PC-3 (cell line): ENCODE data around the gene TRIM28. TPM values are rescaled to one million over a fixed set of nuclear protein-coding genes. Genes with fewer than 3 reads are reported as not detected.
"Not testable (repeated sequence)": the region's sequence is repeated elsewhere in the genome, so short reads cannot be mapped to it uniquely, and the experiment has no call there.

ENCODE experiments used
- ATAC-seq: fragments of 200-7000 bp; cut with Tn5 transposase; 2 replicates; pipeline ENCODE4 v1.9.1; 2020; ENCODE audit warnings: mild to moderate bottlenecking, moderate library complexity
- BruUV-seq: library from RNA; stranded (reverse); fragments of 400-500 nt; replicated peaks from 2 replicates; lab custom pipeline; 2021; lab: Mats Ljungman, UMichigan
- CTCF ChIA-PET: fragments of 300-600 bp; sonication (Branson Sonifier 250); formaldehyde crosslinking; loops from one replicate; lab custom pipeline; 2022; ENCODE audit warnings: antibody characterized with exemption; lab: Charles Lee
- POLR2A ChIA-PET: fragments of 300-600 bp; sonication (Branson Sonifier 250); formaldehyde crosslinking; loops from one replicate; lab custom pipeline; 2022; ENCODE audit warnings: antibody characterized with exemption; ENCODE audit not compliant: unreplicated experiment; lab: Charles Lee
- DNase-seq: peaks from one replicate; pipeline ENCODE4 v3.0.0-alpha.2; 2015
- H2AFZ ChIP-seq: fragments of 300-600 bp; sonication (generic); 2 replicates; pipeline ENCODE4 v1.6.0; 2016; ENCODE audit warnings: antibody characterized with exemption, low read length
- H3F3A ChIP-seq: fragments of 300-600 bp; sonication (generic); one replicate; pipeline ENCODE4 v1.6.0; 2017; ENCODE audit warnings: antibody characterized with exemption, low read length, control low read depth, mild to moderate bottlenecking; ENCODE audit not compliant: unreplicated experiment
- H3K27ac ChIP-seq: fragments of 300-600 bp; sonication (generic); 2 replicates; pipeline ENCODE4 v1.5.1; 2016; ENCODE audit warnings: mild to moderate bottlenecking, low read length
- H3K27me3 ChIP-seq: fragments of 300-600 bp; sonication (generic); 2 replicates; pipeline ENCODE4 v1.6.1; 2016; ENCODE audit warnings: low read length, mixed read lengths
- H3K36me3 ChIP-seq: fragments of 300-600 bp; sonication (generic); 2 replicates; pipeline ENCODE4 v1.6.1; 2016; ENCODE audit warnings: low read depth, mixed run types, low read length, mixed read lengths
- H3K4me1 ChIP-seq: fragments of 300-600 bp; sonication (generic); 2 replicates; pipeline ENCODE4 v1.5.1; 2016; ENCODE audit warnings: low read length; ENCODE audit not compliant: insufficient read depth
- H3K4me2 ChIP-seq: fragments of 300-600 bp; sonication (generic); 2 replicates; pipeline ENCODE4 v1.6.0; 2016; ENCODE audit warnings: low read length
- H3K4me3 ChIP-seq: fragments of 300-600 bp; sonication (generic); 2 replicates; pipeline ENCODE4 v1.5.1; 2016; ENCODE audit warnings: mild to moderate bottlenecking, low read length, mixed read lengths
- H3K79me2 ChIP-seq: fragments of 300-600 bp; sonication (generic); 2 replicates; pipeline ENCODE4 v1.6.1; 2017; ENCODE audit warnings: low read length, mixed read lengths
- H3K9ac ChIP-seq: fragments of 300-600 bp; sonication (generic); 2 replicates; pipeline ENCODE4 v1.6.0; 2016; ENCODE audit warnings: mild to moderate bottlenecking, low read length
- H3K9me2 ChIP-seq: fragments of 300-600 bp; sonication (generic); replicated peaks from 2 replicates; pipeline ENCODE4 v1.6.1; 2016; ENCODE audit warnings: mixed run types, low read length, mixed read lengths
- H3K9me3 ChIP-seq: fragments of 300-600 bp; sonication (generic); 2 replicates; pipeline ENCODE4 v1.6.1; 2016; ENCODE audit warnings: low read length, mixed read lengths
- H4K20me1 ChIP-seq: fragments of 300-600 bp; sonication (generic); 2 replicates; pipeline ENCODE4 v1.6.1; 2016; ENCODE audit warnings: low read length, mixed read lengths
- EZH2 ChIP-seq: fragments of 300-600 bp; sonication (generic); IDR thresholded peaks from one replicate; pipeline ENCODE4 v1.6.1; 2017; ENCODE audit warnings: antibody characterized with exemption, mild to moderate bottlenecking, low read length; ENCODE audit not compliant: unreplicated experiment
- EZH2phosphoT487 ChIP-seq: fragments of 300-600 bp; sonication (generic); IDR thresholded peaks from 2 replicates; pipeline ENCODE4 v1.6.1; 2018; ENCODE audit warnings: mild to moderate bottlenecking, antibody characterized with exemption, low read length, borderline replicate concordance
- intact Hi-C: fragments of 100-400 bp; cut with micrococcal nuclease; formaldehyde crosslinking; loops from 2 replicates; pipeline ENCODE4 v1.9.0; 2023
- total RNA-seq: library from RNA; depleted of rRNA; stranded (reverse); fragments of >200 nt; gene quantifications from 2 replicates; pipeline ENCODE4 v1.2.3, GENCODE V29; 2014
- TF ChIP-seq, protein P1 (sequence below): fragments of 300-600 bp; sonication (generic); conservative IDR thresholded peaks from 2 replicates; pipeline ENCODE4 v1.5.1; 2017; ENCODE audit warnings: antibody characterized with exemption, low read depth, mild to moderate bottlenecking, low read length

The TRIM28 gene
- total RNA-seq, 1 experiment from 2014 or later, result 1,169 TPM

DNA sequence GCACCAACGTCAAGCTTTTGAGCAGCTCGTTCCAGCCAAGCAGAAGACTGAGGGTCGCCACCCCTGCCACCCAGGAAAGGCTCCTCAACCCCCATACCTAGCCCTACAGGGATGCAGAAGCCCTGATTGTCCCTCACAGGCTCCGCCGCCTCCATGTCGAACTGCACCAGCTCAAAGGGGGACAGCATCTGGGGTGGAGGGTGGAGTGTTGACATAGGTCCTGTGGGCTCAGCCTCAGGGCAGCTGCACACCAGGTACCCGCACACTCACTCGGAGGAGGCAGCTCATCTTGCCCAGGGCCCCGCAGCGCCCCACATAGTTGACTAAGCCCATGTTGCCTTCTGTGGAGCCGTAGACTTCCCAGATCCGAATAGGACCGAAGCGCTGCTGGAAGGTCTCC, 43.6 kb upstream of the TRIM28 start:
- Histone ChIP-seq H4K20me1 (no peaks in the 10 kb centered on the region), H3K9ac (no peak overlapping the region), H3K4me2 (no peak overlapping the region), H3K27ac (no peak overlapping the region), H3F3A (no peaks in the 10 kb centered on the region), H3K9me3 (no peaks in the 10 kb centered on the region), H3K79me2 (peaks cover 26% of the 10 kb centered on the region), H3K27me3 (no peaks in the 10 kb centered on the region), H3K4me1 (peaks cover 21% of the 10 kb centered on the region), H2AFZ (no peak overlapping the region), H3K9me2 (no peaks in the 10 kb centered on the region), H3K36me3 (no peaks in the 10 kb centered on the region), H3K4me3 (no peak overlapping the region)
- CTCF ChIA-PET, result interaction anchor here (0.6 kb wide), 1 partner anchor 81 kb away, joined by 3 read pairs; no protein-coding TSS in a partner anchor
- TF ChIP-seq, protein P1, sequence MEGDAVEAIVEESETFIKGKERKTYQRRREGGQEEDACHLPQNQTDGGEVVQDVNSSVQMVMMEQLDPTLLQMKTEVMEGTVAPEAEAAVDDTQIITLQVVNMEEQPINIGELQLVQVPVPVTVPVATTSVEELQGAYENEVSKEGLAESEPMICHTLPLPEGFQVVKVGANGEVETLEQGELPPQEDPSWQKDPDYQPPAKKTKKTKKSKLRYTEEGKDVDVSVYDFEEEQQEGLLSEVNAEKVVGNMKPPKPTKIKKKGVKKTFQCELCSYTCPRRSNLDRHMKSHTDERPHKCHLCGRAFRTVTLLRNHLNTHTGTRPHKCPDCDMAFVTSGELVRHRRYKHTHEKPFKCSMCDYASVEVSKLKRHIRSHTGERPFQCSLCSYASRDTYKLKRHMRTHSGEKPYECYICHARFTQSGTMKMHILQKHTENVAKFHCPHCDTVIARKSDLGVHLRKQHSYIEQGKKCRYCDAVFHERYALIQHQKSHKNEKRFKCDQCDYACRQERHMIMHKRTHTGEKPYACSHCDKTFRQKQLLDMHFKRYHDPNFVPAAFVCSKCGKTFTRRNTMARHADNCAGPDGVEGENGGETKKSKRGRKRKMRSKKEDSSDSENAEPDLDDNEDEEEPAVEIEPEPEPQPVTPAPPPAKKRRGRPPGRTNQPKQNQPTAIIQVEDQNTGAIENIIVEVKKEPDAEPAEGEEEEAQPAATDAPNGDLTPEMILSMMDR, result no peak
- no peak for TF ChIP-seq EZH2
- TF ChIP-seq EZH2phosphoT487, result no peak
- ATAC-seq (no peak), DNase-seq (no peak)
- POLR2A ChIA-PET, result no interaction called here
- intact Hi-C loops, result no loop called here
- BruUV-seq, result no TSS peak

DNA sequence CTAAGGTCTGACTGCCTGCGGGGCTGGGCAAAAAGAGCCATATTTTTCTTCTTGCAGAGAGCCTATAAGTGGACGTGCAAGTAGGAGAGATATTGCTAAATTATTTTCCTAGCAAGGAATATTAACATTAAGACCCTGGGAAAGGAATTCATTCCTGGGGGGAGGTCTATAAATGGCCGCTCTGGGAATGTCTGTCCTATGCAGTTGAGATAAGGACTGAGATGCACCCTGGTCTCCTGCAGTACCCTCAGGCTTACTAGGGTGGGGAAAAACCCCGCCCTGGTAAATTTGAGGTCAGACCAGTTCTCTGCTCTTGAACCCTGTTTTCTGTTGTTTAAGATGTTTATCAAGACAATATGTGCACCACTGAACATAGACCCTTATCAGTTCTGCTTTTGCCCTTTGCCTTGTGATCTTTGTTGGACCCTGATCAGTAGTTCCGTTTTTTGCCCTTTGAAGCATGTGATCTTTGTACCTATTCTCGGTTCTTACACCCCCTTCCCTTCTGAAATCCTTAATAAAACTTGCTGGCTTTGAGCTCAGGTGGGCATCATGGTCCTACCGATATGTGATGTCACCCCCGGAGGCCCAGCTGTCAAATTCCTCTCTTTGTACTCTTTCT, 36.2 kb upstream of the TRIM28 start:
- H3K9me2 ChIP-seq, ATAC-seq, H3F3A ChIP-seq, H2AFZ ChIP-seq, H3K27ac ChIP-seq, H3K4me1 ChIP-seq, H3K36me3 ChIP-seq, H3K27me3 ChIP-seq, CTCF ChIA-PET, H3K4me2 ChIP-seq, H3K79me2 ChIP-seq, POLR2A ChIA-PET, H3K9ac ChIP-seq, BruUV-seq, H3K9me3 ChIP-seq, DNase-seq, H3K4me3 ChIP-seq, H4K20me1 ChIP-seq, intact Hi-C loops: not testable (repeated sequence)

DNA sequence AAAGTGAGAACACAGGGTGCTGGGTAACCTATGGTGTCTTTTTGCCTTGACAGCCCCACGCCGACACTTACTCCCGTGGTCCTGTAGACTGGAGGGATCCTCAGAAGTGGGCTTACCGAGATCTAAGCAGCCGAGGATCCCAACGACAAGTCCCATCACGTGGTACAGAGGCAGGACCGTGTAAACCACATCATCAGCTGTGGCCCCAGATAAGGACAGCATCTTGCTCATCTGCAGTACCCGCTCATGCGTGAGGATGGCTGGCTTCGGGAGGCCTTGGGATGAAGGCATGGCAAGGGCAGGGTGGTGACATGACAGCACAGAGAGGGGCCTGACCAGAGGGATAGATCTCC, 34.2 kb upstream of the TRIM28 start:
- peaks cover 4% of the 10 kb centered on the region for H3K79me2 ChIP-seq
- no peaks in the 10 kb centered on the region for H4K20me1 ChIP-seq
- ChIA-PET POLR2A (interaction anchor here (0.6 kb wide), 2 partner anchors 8 to 58 kb away, joined by 4 read pairs; no protein-coding TSS in a partner anchor), CTCF (no interaction called here)
- H3K27ac ChIP-seq, result no peak overlapping the region
- TF ChIP-seq, protein P1, result no peak
- TF ChIP-seq EZH2 (no peak), EZH2phosphoT487 (no peak)
- no peak overlapping the region for H3K9ac ChIP-seq
- no peaks in the 10 kb centered on the region for H3K9me2 ChIP-seq
- no peak overlapping the region for H2AFZ ChIP-seq
- no peaks in the 10 kb centered on the region for H3K9me3 ChIP-seq
- peaks cover 3% of the 10 kb centered on the region; the same call in 1 of the 2 replicates for H3K36me3 ChIP-seq
- no TSS peak for BruUV-seq
- intact Hi-C loops, result no loop called here
- H3K4me1 ChIP-seq, result peaks cover 4% of the 10 kb centered on the region; the same call in 1 of the 2 replicates
- H3K4me3 ChIP-seq, result no peak overlapping the region
- ATAC-seq, result no peak
- no peak overlapping the region for H3K4me2 ChIP-seq
- H3F3A ChIP-seq, result no peaks in the 10 kb centered on the region
- no peak for DNase-seq
- no peaks in the 10 kb centered on the region for H3K27me3 ChIP-seq
